Erythroblast (primary cell): ENCODE results near the gene PRRC2C.

Experiments
- GATA1 ChIP-seq: IDR thresholded peaks from 2 replicates; pipeline ENCODE4 v1.6.1; 2011; ENCODE audit warnings: low read depth, mild to moderate bottlenecking, control low read depth, low read length, moderate library complexity
- POLR2A ChIP-seq: IDR thresholded peaks from 2 replicates; pipeline ENCODE4 v1.6.1; 2011; ENCODE audit warnings: mild to moderate bottlenecking, low read length

DNA sequence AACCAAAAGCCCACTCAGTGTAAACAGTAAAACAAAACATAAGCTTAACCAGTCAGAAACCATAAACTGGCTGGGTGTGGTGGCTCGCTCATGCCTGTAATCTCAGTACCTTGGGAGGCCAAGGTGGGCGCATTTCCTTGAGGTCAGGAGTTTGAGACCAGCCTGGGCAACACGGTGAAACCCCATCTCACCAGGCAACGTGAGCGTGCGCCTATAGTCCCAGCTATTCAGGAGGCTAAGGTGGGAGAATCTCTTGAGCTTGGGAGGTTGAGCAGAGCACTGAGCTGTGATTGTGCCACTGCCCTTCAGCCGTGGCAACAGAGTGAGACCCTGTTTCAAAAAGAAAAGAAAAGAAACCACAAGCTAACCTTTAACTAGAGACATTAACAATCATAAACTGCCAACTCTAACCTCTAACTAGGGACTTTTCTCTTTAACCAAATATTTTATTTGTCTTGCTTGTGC lies 13.1 kb upstream of the PRRC2C start:
- TF ChIP-seq POLR2A, result no peak
- no peak for TF ChIP-seq GATA1
